Measurements from ENCODE around the gene KDM2B. TPM values are rescaled to one million over a fixed set of nuclear protein-coding genes. Genes with fewer than 3 reads are reported as not detected.
A peak's percentile ranks its signal among the peaks of the same experiment; 100 is the strongest.
"Not testable (repeated sequence)": the region's sequence is repeated elsewhere in the genome, so short reads cannot be mapped to it uniquely, and the experiment has no call there.

Gene KDM2B
- polyA plus RNA-seq, 1 of the 3 experiments (the other 2 are of a cell fraction): 11.5 TPM

DNA sequence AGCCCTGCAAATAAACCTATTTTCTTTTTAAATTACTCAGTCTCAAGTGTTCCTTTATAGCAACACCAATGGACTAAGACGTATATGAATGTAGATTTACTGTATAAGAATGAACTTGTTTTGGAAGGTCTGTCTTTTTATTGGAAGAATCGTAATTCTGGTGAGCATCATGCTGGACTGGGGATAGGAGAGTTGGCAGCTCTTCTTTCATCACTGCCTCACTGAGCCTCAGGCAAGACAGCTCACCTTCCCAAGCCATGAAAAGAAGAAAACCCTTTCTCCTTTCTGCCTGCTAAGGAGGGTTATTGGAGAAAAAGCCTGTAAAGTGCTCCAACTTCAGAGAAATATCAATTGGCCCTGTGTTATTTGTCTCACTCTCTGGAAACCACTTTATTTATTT lies 190.0 kb downstream of the KDM2B start:
- no peak overlapping the region for H3K4me3 ChIP-seq (ENCODE audit: low read depth in 2 of 2, low read length in 1 of 2)
- no peaks in the 10 kb centered on the region for H4K20me1 ChIP-seq (ENCODE audit: insufficient read depth)
- no peaks in the 10 kb centered on the region for H3K27me3 ChIP-seq (ENCODE audit: insufficient read depth)
- H3K79me2 ChIP-seq (ENCODE audit: insufficient read depth): no peaks in the 10 kb centered on the region
- no peak overlapping the region for H3K4me2 ChIP-seq
- no peaks in the 10 kb centered on the region for H3K9me3 ChIP-seq
- TF ChIP-seq, protein P1, sequence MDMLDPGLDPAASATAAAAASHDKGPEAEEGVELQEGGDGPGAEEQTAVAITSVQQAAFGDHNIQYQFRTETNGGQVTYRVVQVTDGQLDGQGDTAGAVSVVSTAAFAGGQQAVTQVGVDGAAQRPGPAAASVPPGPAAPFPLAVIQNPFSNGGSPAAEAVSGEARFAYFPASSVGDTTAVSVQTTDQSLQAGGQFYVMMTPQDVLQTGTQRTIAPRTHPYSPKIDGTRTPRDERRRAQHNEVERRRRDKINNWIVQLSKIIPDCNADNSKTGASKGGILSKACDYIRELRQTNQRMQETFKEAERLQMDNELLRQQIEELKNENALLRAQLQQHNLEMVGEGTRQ (IDR thresholded peaks at IDR 0.05; ENCODE audit: borderline replicate concordance, low read depth, low read length): no peak
- TF ChIP-seq MEF2A (IDR thresholded peaks at IDR 0.05; ENCODE audit: borderline replicate concordance, low read depth): no peak
- no peaks in the 10 kb centered on the region for H3K36me3 ChIP-seq (replicated peaks in 1 of 2; ENCODE audit: control insufficient read depth in 1 of 2, insufficient read depth in 2 of 2, low read length in 1 of 2)
- no peak overlapping the region for H3K9ac ChIP-seq
- H3K4me1 ChIP-seq (ENCODE audit: control insufficient read depth in 1 of 2, insufficient read depth in 2 of 2, low read depth in 1 of 2, low read length in 1 of 2): peaks cover 0 to 5% of the 10 kb centered on the region in 2 experiments; a peak in 2 of 4 replicates
- no peaks in the 10 kb centered on the region for H3K9me2 ChIP-seq
- POLR2A ChIA-PET: interaction anchor here (0.7 to 2.1 kb wide), 2 partner anchors 10 to 38 kb away, joined by 5 to 8 read pairs; partner anchors contain the start of genes ANAPC5 and RNF34
- CTCF ChIA-PET: interaction anchor here (1.2 kb wide), 1 partner anchor 52 kb away, joined by 7 read pairs; no protein-coding TSS in a partner anchor
- WGBS (ENCODE audit: low lambda C conversion rate): 95% methylated on average over 2 of the region's 2 CpGs
- H2AFZ ChIP-seq (ENCODE audit: low read depth): no peak overlapping the region
- DNase-seq: no peak
- H3K27ac ChIP-seq (ENCODE audit: low read depth in 2 of 2, low read length in 1 of 2): no peak overlapping the region
- peaks cover 6% of the 10 kb centered on the region for H3F3A ChIP-seq (replicated peaks; ENCODE audit: insufficient read depth)

DNA sequence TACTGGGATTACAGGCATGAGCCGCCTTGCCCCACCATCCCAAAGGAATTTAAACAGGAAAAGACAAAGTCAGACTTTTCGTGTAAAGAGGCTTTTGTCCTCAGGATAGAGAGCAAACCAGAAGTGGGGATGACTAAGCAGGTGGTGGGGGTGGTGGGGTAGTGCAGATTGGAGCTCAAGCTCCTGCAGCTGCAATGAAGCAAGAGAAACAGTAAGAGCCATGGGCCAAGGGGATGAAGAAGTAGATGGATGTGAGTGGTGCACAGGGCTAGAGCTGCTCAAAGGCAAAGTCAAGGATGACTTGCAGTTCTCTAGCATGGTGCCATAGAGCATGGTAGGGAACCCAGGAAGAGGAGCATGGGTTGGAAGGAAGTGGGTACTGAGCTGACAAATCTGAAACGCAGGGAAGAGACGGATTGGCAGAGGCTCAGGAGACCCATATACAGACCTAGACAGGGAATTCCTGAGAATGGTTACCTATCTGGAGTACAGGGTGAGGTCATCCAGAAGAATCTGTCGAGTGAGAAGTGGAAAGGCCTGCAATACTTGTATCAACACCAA lies 192.3 kb downstream of the KDM2B start:
- peaks cover 0 to 5% of the 10 kb centered on the region in 2 experiments; a peak in 2 of 4 replicates for H3K4me1 ChIP-seq (ENCODE audit: control insufficient read depth in 1 of 2, insufficient read depth in 2 of 2, low read depth in 1 of 2, low read length in 1 of 2)
- 65% methylated on average over 5 of the region's 5 CpGs for WGBS (ENCODE audit: low lambda C conversion rate)
- no peaks in the 10 kb centered on the region for H3K9me3 ChIP-seq
- no peaks in the 10 kb centered on the region for H3K27me3 ChIP-seq (ENCODE audit: insufficient read depth)
- H3K27ac ChIP-seq (ENCODE audit: low read depth in 2 of 2, low read length in 1 of 2): no peak overlapping the region
- ChIA-PET POLR2A (no interaction called here), CTCF (interaction anchor here (1.7 kb wide), 1 partner anchor 54 kb away, joined by 4 read pairs; no protein-coding TSS in a partner anchor)
- 0 out of 2 replicates have a peak overlapping the region, but pooled peaks have one; percentile 10 for H3K4me2 ChIP-seq
- no peak overlapping the region for H3K4me3 ChIP-seq (ENCODE audit: low read depth in 2 of 2, low read length in 1 of 2)
- TF ChIP-seq FOSL2 (IDR thresholded peaks at IDR 0.05; ENCODE audit: borderline replicate concordance, low read depth): peak; percentile 70
- TF ChIP-seq JUND (IDR thresholded peaks at IDR 0.05): peak; percentile 35
- peak; percentile 57 for TF ChIP-seq TCF12 (IDR thresholded peaks at IDR 0.05)
- no peak for TF ChIP-seq FOXM1 (IDR thresholded peaks at IDR 0.05; ENCODE audit: low read depth)
- H3K79me2 ChIP-seq (ENCODE audit: insufficient read depth): no peaks in the 10 kb centered on the region
- H3K9me2 ChIP-seq: no peaks in the 10 kb centered on the region
- no peaks in the 10 kb centered on the region for H3K36me3 ChIP-seq (replicated peaks in 1 of 2; ENCODE audit: control insufficient read depth in 1 of 2, insufficient read depth in 2 of 2, low read length in 1 of 2)
- H3K9ac ChIP-seq: no peak overlapping the region
- no peak for DNase-seq
- H4K20me1 ChIP-seq (ENCODE audit: insufficient read depth): no peaks in the 10 kb centered on the region
- H3F3A ChIP-seq (replicated peaks; ENCODE audit: insufficient read depth): peaks cover 6% of the 10 kb centered on the region
- H2AFZ ChIP-seq (ENCODE audit: low read depth): no peak overlapping the region

DNA sequence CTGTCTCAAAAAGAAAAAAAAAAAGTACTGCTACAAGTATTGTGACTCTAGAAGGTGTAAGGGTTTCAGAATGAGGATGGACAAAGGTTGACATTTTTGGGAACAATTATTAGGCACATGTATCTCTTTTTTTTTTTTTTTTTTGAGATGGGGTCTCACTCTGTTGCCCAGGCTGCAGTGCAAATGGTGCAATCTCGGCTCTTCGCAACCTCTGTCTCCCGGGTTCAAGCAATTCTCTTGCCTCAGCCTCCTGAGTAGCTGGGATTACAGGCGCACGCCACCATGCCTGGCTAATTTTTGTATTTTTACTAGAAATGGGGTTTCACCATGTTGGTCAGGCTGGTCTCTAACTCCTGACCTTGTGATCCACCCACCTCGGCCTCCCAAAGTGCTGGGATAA lies 195.9 kb downstream of the KDM2B start:
- CTCF ChIA-PET: interaction anchor here (0.6 to 3.4 kb wide), 3 partner anchors 51 to 553 kb away, joined by 3 to 12 read pairs (median 3); no protein-coding TSS in a partner anchor
- not testable (repeated sequence) for H2AFZ ChIP-seq (ENCODE audit: low read depth)
- 88% methylated on average over 6 of the region's 6 CpGs for WGBS (ENCODE audit: low lambda C conversion rate)

More for the DNA sequence above, 195.9 kb downstream of the KDM2B start:
- H3K27ac ChIP-seq (ENCODE audit: low read depth in 2 of 2, low read length in 1 of 2); H3K36me3 ChIP-seq (replicated peaks in 1 of 2; ENCODE audit: control insufficient read depth in 1 of 2, insufficient read depth in 2 of 2, low read length in 1 of 2); H3K9ac ChIP-seq; H3K4me1 ChIP-seq (ENCODE audit: control insufficient read depth in 1 of 2, insufficient read depth in 2 of 2, low read depth in 1 of 2, low read length in 1 of 2); H3K27me3 ChIP-seq (ENCODE audit: insufficient read depth); H3F3A ChIP-seq (replicated peaks; ENCODE audit: insufficient read depth); H3K79me2 ChIP-seq (ENCODE audit: insufficient read depth); H3K4me2 ChIP-seq; H3K9me2 ChIP-seq; H3K9me3 ChIP-seq; POLR2A ChIA-PET; H3K4me3 ChIP-seq (ENCODE audit: low read depth in 2 of 2, low read length in 1 of 2); H4K20me1 ChIP-seq (ENCODE audit: insufficient read depth); DNase-seq: not testable (repeated sequence)

Data from SK-N-SH (cell line).